HT1080 (cell line): ENCODE measurements around the gene PPAN. TPM values are rescaled to one million over a fixed set of nuclear protein-coding genes. Genes with fewer than 3 reads are reported as not detected.

Experiments used
- DNase-seq: peaks from one replicate; pipeline ENCODE4 v3.0.0-alpha.2; 2015; ENCODE audit warnings: low read depth
- total RNA-seq: library from RNA; depleted of rRNA; stranded (reverse); fragments of >200 nt; shearing (Covaris generic); gene quantifications from 2 replicates; pipeline ENCODE4 v1.2.3, GENCODE V29; 2014

Gene PPAN
- total RNA-seq, 1 experiment from 2014 or later: 79.6 TPM

DNA sequence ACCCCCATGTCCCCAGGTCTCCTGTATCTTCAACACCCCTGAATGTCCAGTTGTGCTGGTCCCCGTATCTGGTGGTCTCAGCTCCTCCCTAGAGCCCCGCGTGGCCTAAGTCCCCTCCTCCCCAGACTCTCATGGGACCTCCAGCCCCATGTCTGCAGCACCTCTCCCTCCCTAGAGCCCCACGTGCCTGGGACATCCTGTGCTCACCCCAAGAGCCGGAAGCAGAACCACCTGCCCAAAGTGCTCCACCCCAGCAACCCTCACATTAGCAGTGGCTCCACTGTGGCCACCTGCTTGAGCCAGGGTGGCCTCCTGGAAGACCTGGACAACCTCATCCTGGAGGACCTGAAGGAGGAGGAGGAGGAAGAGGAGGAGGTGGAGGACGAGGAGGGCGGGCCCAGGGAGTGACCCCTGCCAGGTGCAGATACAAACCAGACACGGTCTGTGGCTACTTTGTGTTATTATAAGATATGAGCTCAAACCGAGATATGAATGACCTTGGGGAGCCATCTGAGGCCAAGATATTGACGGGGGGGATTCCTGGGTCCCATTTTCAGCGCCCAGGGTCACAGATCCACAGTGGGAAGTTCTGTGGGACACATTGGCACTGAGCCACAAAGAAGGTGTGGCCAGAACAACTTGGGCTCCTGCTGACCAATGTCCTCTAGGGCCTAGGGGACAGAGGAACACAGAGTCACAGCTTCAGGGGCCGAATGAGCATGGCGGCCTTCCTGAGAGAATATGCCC is 14.1 kb upstream of the PPAN start:
- no peak for DNase-seq

GRCh38 chr19:10092648-10093294 is 13.4 kb upstream of the PPAN start:
- DNase-seq: no peak

GRCh38 chr19:10093295-10094186 is 12.6 kb upstream of the PPAN start:
- no peak for DNase-seq

DNA sequence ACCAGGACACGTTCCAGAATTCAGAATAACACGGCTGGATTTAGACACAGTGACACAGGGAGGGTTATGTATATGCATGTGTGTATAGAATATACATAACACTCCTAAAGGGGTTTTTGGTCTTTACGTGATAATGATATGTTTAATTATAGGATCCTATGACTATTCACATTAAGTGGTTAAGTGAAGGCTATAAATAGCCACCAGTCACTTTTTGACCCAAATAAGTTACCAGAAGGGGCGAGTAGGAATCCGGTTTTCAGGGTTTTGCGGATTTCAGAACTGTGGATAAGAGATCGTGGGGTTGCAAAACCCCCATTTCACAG is 10.6 kb upstream of the PPAN start:
- no peak for DNase-seq

- peak; percentile 65 for DNase-seq
Observed at GRCh38 chr19:10095948-10096614, 10.1 kb upstream of the PPAN start.

DNA sequence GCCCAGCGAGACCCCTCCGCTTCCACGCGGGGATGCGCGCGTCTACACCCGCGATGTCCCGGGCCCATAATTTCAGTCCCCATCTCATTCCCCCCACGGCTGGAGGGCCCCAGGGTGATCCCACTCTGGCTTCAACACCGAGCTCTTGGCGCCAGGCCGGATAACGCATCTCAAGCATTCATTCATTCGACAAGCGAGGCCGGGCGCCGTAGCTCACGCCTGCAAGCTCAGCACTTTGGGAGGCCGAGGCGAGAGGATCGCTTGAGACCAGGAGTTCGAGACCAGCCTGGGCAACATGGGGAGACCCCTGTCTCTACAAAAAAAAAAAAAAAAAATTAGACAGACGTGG is 9.6 kb upstream of the PPAN start:
- no peak for DNase-seq

- DNase-seq: no peak
Observed at GRCh38 chr19:10100163-10100785, 5.9 kb upstream of the PPAN start.

DNA sequence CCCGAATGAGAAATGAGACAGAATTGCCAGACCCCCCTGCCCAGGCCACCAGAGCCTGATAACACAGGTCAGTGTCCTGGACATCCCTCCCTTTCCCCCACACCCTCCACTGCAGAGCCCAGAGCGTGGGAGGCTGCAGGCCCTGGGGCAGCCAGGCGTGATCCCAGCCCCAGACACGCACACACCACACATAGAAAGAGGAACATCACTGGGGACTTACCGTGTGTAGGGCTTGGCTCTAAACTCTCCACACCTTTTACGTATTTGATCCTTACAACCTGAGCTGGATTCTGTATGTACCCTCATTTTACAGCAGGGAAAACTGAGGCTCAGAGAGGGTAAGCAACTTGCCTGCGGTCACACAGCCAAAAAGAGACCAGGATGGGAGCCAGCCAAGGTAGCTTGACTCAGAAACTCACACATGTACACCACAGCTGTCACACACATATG is 3.4 kb upstream of the PPAN start:
- no peak for DNase-seq

- no peak for DNase-seq
Observed at GRCh38 chr19:10104130-10104513, 2.0 kb upstream of the PPAN start.

GRCh38 chr19:10104665-10105508 is 1.3 kb upstream of the PPAN start:
- DNase-seq: no peak

DNA sequence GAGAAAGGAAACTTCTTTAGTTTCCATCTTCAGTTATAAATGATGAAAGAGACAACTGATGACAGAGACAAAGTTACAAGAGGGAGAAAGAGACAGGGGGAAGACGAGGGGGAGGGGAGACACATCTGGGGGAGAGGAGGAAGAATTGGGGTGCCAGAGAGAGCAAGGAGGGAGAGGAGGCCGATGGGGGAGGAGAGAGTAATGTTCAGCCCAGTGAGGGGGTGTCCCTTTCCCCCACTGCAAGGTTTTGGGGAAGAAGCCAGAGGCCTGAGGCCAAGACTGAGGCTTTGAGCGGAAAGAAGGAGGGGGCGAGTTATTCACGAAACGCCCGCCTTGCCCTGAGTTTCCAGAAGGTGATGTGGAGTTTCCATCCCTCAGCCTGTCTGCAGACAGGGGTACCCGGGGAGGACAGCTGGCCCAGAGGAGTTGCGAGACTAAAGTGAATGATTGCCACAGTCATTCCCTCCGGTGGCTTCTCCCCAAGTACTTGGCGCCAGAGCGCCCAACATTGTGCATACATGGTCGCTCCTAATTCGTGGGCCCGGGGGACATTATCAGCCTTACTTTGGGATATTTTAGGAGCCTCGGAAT is 558 bp upstream of the PPAN start:
- no peak for DNase-seq

DNA sequence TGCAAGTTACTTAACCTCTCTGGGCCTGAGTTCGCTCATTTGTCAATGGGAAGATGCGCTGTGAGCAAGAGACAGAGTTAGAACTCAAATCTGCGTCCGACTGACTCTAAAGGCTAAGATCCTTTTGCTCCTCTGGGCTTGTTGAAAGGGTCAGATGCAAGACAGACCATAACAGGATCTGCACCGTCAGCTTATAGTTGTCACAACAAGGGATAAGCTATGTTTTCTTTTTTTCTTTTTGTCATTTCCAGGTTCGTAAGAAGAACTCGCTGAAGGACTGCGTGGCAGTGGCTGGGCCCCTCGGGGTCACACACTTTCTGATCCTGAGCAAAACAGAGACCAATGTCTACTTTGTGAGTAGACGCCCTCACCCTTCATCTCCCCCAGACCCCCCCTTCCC is 1.1 kb downstream of the PPAN start:
- DNase-seq: no peak

GRCh38 chr19:10107817-10108367 is 1.7 kb downstream of the PPAN start:
- DNase-seq: no peak

- no peak for DNase-seq
Observed at GRCh38 chr19:10109528-10109927, 3.4 kb downstream of the PPAN start.

- DNase-seq: no peak
Observed at GRCh38 chr19:10110076-10110971, 4.2 kb downstream of the PPAN start.

GRCh38 chr19:10110972-10111317 is 4.8 kb downstream of the PPAN start:
- DNase-seq: no peak

DNA sequence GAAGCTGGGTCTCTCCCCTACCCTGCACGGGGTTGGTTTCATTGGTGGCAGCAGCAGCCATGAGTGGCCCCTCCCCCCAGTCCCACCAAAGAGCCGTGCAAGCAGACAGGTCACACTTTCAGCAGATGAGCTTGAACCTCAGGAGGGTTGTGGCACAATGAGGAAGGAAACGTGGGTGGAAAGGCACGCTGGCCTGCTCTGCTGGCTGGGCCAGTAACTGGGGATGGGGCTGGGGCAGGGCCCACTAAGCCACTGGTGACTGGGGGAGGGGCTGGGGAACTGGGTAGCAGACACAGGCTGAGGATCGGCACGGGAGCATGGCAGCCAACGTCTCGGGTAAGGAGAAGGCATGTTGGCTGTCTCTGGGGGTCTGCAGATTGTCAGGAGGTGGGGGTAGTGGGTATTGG is 5.2 kb downstream of the PPAN start, which contains the start of gene P2RY11:
P2RY11 (plus strand) TSS at position 289 of the 407 bp plus-strand sequence; CDS start at position 318, 29 bp downstream.
- no peak for DNase-seq

DNA sequence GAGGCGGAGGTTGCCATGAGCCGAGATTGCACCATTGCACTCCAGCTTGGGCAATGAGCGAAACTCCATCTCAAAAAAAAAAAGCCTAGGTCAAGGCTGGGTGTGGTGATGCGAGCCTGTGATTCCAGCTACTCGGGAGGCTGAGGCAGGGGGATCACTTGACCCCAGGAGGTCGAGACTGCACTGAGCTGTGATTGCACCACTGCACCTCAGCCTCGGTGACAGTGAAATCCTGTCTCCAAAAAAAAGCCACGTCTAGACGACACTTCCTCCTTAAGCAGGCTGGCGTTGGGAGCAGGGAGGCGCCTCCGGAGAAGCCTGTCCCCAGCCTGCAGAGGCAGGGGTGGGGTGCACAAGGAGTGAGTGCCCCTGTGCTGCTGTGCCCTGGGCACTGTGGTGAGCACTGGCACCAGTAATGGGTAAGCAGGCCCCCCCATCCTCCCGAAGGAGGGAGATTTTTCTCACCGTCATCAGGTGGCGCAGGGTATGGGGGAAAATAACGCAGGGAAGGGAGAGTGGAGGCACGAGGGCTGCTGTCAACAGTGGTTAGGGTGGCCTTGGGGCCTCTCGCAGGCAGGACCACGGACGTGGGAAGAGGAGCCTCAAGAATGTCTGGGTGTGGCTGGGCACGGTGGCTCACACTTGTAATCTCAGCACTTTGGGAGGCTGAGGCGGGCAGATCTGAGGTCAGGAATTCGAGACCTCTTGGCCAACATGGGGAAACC is 6.0 kb downstream of the PPAN start:
- no peak for DNase-seq
